Measurements from ENCODE around the gene TOX2. TPM values are rescaled to one million over a fixed set of nuclear protein-coding genes. Genes with fewer than 3 reads are reported as not detected.

The TOX2 gene
- total RNA-seq, 1 donor from 2014 or later: 4.8 TPM

DNA sequence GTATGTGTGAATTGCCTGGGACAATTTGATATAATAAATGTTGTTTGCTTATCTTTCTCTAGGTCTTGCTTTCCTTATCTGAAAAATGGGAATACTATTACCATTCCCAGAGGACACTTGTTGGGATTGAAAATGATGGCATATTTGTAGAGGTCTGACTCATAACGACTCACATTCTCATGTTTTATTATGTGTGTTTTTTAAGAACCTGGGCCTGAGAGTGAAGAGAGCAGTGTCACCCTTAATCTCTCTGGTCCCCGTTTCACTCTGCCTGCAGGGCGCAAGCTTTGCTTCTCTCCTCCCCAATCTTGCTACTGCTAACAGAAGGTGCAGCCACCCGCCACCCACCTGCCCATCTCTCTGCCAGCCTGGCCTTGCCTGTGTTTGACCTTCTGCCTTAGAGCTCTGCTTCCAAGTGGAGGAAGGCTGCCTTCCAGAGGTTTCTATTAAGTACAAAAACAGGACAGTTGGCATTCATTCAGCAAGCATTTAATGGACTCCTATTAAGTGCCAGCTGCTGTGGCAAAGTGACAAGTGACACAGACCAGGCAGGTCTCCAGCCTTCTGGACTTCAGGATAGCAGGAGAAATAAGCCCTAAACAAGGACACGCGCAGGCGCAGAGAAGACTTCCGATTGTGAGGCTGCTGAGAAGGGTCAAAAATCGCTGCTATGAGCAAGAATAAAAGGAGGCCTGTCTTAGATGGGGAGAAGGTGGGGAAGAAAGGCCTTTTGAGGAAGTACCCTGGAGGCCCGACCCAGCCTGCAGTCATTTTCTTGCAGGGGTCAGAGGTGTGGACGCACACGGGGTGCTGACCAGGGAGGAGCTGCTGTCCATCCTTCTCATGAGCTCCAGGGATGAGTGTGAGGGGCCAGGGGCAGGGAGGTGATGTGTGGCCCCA lies 159.8 kb downstream of the TOX2 start:
- H3K9me3 Mint-ChIP-seq: no peaks in the 10 kb centered on the region
- TF ChIP-seq, protein P1, sequence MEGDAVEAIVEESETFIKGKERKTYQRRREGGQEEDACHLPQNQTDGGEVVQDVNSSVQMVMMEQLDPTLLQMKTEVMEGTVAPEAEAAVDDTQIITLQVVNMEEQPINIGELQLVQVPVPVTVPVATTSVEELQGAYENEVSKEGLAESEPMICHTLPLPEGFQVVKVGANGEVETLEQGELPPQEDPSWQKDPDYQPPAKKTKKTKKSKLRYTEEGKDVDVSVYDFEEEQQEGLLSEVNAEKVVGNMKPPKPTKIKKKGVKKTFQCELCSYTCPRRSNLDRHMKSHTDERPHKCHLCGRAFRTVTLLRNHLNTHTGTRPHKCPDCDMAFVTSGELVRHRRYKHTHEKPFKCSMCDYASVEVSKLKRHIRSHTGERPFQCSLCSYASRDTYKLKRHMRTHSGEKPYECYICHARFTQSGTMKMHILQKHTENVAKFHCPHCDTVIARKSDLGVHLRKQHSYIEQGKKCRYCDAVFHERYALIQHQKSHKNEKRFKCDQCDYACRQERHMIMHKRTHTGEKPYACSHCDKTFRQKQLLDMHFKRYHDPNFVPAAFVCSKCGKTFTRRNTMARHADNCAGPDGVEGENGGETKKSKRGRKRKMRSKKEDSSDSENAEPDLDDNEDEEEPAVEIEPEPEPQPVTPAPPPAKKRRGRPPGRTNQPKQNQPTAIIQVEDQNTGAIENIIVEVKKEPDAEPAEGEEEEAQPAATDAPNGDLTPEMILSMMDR (IDR thresholded peaks at IDR 0.05): no peak
- H3K36me3 Mint-ChIP-seq (ENCODE audit: low read depth): no peaks in the 10 kb centered on the region
- DNase-seq (no peak), ATAC-seq (ENCODE audit: low read depth) (no peak)
- H3K4me3 Mint-ChIP-seq: no peak overlapping the region
- peaks cover 22% of the 10 kb centered on the region for H3K4me1 Mint-ChIP-seq
- CTCF ChIA-PET: no interaction called here
- POLR2A ChIA-PET: no interaction called here
- H3K27ac Mint-ChIP-seq: no peak overlapping the region
- peaks cover 5% of the 10 kb centered on the region for H3K27me3 Mint-ChIP-seq
- intact Hi-C loops (cut with micrococcal nuclease): no loop called here

DNA sequence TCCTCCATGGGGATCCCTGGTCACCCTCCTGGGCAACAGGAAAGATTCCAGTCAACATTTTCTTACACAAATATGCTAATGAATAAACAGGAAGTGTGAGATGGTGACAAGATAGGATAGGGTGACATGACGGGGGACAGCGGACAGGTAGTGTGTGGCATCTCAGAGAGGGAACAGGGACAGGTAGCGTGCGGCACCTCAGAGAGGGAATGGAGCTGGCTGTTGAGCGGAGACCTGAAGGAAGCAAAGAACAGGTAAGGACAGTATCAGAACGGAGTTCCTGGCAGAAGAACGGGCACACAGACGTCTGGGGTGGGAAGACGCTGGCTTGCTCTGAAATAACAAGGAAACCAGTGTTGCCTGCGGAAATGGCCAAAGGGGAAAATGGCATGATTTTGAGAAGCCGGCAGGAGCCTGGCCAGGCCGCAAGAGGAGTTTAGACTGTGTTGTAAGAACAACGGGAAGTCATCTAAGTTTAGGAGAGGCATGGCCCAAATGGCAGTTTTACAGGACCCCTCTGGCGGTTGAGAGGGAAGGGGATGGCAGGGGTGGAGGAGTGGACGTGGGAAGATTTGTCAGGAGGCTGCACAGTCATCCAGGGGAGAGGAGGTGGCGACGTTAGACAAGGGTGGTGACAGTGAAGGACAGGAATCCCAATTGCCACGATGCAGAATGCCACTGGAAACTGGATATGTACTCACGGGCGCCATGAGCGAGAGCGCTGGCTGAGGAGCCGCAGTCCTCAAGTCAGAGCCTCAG lies 160.7 kb downstream of the TOX2 start:
- H3K27me3 Mint-ChIP-seq: peaks cover 5% of the 10 kb centered on the region
- intact Hi-C loops (cut with micrococcal nuclease): no loop called here
- H3K27ac Mint-ChIP-seq: no peak overlapping the region
- no peak overlapping the region for H3K4me3 Mint-ChIP-seq
- H3K9me3 Mint-ChIP-seq: no peaks in the 10 kb centered on the region
- TF ChIP-seq, protein P1 (IDR thresholded peaks at IDR 0.05): no peak
- ATAC-seq (ENCODE audit: low read depth) (no peak), DNase-seq (no peak)
- H3K4me1 Mint-ChIP-seq: peaks cover 14% of the 10 kb centered on the region
- ChIA-PET CTCF (no interaction called here), POLR2A (no interaction called here)
- no peaks in the 10 kb centered on the region for H3K36me3 Mint-ChIP-seq (ENCODE audit: low read depth)

DNA sequence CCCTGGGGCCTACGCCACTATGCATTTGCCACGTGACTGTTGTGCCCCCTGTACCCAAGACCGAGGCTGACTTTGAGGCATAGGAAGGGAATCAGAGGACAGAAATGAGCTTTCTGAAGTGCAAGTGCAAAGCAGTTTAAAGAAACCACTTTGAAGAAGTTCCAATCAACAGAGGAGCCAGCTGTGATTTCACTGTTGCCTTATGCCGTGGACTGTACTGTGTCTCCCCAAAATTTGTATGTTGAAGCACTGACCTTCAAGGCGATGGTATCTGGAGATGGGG lies 161.2 kb downstream of the TOX2 start:
- TF ChIP-seq, protein P1 (IDR thresholded peaks at IDR 0.05): no peak
- DNase-seq (no peak), ATAC-seq (ENCODE audit: low read depth) (no peak)
- ChIA-PET POLR2A (no interaction called here), CTCF (no interaction called here)
- H3K27me3 Mint-ChIP-seq: peaks cover 5% of the 10 kb centered on the region
- intact Hi-C loops (cut with micrococcal nuclease): no loop called here
- H3K4me1 Mint-ChIP-seq: peaks cover 16% of the 10 kb centered on the region
- H3K9me3 Mint-ChIP-seq: no peaks in the 10 kb centered on the region
- H3K4me3 Mint-ChIP-seq: no peak overlapping the region
- H3K27ac Mint-ChIP-seq: no peak overlapping the region
- H3K36me3 Mint-ChIP-seq (ENCODE audit: low read depth): no peaks in the 10 kb centered on the region

DNA sequence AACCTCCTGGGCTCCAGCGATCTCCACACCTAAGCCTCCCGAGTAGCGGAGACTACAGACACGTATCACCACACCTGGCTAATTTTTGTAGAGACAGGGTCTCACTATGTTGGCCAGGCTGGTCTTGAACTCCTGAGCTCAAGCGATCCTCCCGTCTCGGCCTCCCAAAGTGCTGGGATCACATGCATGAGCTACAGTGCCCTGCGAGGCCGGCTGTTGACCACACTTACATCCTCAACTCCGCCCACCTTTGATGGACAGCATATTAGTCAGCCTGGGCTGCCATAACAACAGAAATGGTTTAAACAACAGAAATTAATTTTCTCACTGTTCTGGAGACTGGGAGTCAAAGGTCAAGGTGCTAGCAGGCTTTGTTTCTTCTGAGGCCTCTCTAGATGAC lies 164.6 kb downstream of the TOX2 start:
- no peak overlapping the region for H3K27ac Mint-ChIP-seq

More for the DNA sequence above, 164.6 kb downstream of the TOX2 start:
- no peaks in the 10 kb centered on the region for H3K36me3 Mint-ChIP-seq (ENCODE audit: low read depth)
- CTCF ChIA-PET: interaction anchor here (1.7 to 8.3 kb wide), 5 partner anchors 22 to 541 kb away, joined by 4 to 91 read pairs (median 7); no protein-coding TSS in a partner anchor
- DNase-seq (no peak), ATAC-seq (ENCODE audit: low read depth) (no peak)
- no peak overlapping the region for H3K4me3 Mint-ChIP-seq
- peaks cover 4% of the 10 kb centered on the region for H3K4me1 Mint-ChIP-seq
- POLR2A ChIA-PET: interaction anchor here (0.8 kb wide), 1 partner anchor 329 kb away, joined by 3 read pairs; no protein-coding TSS in a partner anchor
- no peaks in the 10 kb centered on the region for H3K9me3 Mint-ChIP-seq
- H3K27me3 Mint-ChIP-seq: no peaks in the 10 kb centered on the region
- intact Hi-C loops (cut with micrococcal nuclease): no loop called here
- TF ChIP-seq, protein P1 (IDR thresholded peaks at IDR 0.05): no peak
